NCI-H345 treated with DMSO at 0.1 percent for 48 hours (cell line): ENCODE results near the gene DUSP16.

Experiments used
- DNase-seq: peaks from one replicate; lab custom pipeline; 2025; ENCODE audit not compliant: unreplicated experiment; lab: John Stamatoyannopoulos, UW

The DUSP16 gene

GRCh38 chr12:12445882-12446181, 116.8 kb downstream of the DUSP16 start:
- DNase-seq, result no peak

DNA sequence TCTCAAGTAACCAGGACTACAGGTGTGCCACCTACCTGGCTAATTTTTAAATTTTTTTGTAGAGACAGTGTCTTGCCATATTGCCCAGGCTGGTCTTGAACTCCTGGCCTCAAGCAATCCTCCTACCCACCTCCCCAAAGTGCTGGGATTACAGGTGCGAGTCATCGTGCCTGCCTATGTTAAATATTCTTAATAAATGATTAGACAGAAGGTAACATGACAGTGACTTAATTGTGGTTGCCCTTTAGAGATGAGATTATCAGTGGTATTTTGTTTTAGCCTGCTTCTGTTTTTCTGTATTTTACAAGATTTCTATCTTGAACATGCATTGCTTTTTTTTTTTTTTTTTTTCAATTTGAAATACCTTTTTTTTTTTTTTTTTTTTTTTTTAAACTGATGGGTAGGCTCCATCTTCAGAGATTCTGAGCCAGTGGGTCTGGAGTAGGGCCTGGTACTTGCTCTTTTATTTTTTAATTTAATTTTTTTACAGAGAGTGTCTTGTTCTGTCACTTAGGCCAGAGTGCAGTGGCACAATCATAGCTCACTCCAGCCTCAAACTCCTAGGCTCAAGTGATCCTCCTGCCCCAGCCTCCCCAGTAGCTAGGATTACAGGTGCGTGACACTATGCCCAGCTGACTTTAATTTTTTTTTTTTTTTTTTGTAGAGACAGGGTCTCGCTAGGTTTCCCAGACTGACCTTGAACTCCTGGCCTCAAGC, 117.3 kb downstream of the DUSP16 start:
- no peak for DNase-seq

DNA sequence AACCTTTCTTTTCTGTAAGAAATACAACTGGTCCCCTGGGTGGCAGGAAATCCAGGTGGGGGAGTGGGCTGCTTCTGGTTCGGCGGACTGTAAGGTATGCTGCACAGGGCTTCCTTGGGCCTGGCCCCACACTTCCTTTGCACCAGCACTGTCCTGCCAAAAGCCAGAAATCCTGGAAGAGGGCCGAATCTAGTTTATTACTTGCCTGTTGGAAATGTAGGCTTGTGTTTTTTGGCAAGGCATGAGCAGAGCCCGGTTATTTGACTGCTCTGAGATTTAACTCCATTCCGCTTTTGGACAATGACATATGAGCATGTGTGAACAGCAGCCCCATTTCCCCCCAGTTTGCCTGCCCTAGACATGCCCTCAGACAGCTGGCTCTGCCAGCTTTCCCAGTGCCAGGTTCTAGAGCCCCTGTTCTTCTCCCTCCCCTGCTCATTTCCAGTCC, 119.2 kb downstream of the DUSP16 start:
- DNase-seq, result no peak

DNA sequence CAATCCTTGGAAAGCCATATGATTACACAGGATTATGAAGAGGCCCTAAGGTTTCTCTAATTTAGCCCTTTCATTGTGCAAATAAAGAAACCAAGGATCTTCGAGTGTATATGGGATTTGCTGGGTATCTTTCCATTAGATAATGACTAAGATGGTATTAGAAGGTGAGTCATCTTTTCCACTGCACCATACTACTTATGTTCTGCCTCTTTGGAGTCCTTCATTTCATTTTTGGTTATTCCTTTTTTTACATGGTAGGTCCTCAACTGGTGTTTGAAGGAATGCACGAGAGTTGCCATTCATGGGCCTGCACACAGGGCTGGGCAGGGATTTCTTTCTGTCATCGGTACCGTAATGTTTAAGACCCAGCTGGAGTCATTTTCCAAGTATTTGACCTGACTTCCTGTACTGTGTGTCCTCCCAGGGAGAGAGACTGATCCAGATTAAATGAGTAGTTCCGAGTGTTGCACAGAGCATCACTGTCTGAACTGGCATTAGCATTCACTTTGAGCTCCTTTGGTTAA, 120.1 kb downstream of the DUSP16 start:
- no peak for DNase-seq

GRCh38 chr12:12441843-12442461, 120.7 kb downstream of the DUSP16 start:
- no peak for DNase-seq

DNA sequence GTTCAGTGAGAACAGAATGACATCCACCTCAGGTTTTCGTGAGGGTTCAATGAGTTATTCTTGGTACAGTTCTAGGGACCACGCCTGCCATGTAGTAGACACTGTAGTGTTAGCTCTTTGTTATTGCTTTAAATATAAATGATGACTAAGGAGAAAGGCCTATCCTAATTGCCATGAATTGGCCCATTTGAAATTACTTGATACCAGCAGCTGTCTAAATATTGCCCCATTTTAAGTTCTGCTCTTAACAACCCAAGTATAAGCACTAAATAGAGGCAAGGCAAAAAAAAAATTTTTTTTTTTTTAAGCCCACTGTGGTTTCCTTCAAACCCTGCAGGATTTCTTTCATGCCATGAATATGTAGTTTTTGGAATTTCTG, 121.2 kb downstream of the DUSP16 start:
- DNase-seq, result no peak

DNA sequence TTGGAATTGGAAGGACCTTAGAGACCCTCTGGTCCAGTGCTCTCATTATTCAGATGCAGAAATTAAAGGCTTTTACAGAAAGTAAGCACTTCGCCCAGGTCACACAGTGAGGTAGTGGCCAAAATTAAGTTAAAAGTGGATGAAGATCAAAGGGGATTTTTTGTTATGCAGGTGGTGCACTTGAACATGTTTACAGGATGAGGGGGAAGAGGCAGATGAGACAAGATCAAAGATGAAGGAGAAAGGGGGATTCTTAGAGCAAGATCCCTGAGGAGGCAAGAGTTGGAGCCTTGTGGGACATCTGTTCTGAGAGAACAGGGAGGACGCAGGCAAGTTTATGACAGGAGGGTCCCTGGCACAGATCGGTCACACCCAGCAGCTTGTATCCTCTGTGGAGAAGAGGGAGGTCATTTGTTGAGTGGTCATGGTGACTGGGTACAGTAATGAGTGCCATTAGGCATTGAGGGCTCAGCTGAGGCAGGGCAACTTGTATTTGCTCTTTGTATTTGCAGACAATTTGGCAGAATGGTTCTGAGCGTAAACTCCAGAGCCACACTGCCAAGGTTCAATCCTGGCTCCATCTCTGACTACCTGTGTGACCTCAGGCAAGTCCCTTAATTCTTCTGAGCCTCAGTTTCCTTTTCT, 121.8 kb downstream of the DUSP16 start:
- no peak for DNase-seq

- no peak for DNase-seq
Observed at GRCh38 chr12:12439636-12440035, 123.0 kb downstream of the DUSP16 start.

- no peak for DNase-seq
Observed at GRCh38 chr12:12436831-12437345, 125.8 kb downstream of the DUSP16 start.

DNA sequence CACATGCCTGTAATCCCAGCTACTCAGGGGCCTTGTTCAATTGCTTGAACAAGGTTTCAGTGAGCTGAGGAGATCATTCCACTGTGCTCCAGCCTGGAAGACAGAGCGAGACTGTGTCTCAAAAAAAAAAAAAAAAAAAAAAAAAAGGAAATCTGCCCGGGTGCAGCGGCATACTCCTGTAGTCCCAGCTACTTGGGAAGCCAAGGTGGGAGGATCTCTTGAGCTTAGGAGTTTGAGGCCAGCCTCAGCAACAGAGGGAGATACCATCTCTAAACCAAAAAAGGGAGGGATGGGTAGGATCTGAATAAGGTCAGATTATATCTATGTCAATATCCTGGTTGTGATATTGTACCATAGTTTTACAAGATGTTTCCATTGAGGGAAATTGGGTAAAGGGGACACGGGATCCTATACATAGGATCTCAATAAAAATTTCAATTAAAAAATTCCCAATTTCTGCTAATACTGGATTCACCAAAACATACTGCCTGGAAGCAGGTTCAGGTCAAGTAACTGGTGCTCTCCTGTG, 129.4 kb downstream of the DUSP16 start:
- no peak for DNase-seq

DNA sequence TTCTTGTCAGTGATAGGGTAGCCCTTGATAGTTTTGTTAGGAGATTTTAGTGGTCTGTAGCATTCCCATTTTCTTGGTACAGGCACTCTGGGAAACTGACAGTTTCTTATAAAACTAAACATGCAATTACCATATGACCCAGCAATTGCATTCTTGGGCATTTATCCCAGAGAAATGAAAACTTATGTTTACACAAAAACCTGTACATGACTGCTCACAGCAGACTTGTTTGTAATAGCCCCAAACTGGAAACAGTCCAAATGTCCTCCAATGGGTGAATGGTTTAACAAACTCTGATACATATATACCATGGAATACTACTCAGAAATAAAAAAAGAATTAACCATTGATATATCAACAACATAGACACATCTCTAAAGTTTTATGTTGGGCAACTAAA, 130.3 kb downstream of the DUSP16 start:
- no peak for DNase-seq

DNA sequence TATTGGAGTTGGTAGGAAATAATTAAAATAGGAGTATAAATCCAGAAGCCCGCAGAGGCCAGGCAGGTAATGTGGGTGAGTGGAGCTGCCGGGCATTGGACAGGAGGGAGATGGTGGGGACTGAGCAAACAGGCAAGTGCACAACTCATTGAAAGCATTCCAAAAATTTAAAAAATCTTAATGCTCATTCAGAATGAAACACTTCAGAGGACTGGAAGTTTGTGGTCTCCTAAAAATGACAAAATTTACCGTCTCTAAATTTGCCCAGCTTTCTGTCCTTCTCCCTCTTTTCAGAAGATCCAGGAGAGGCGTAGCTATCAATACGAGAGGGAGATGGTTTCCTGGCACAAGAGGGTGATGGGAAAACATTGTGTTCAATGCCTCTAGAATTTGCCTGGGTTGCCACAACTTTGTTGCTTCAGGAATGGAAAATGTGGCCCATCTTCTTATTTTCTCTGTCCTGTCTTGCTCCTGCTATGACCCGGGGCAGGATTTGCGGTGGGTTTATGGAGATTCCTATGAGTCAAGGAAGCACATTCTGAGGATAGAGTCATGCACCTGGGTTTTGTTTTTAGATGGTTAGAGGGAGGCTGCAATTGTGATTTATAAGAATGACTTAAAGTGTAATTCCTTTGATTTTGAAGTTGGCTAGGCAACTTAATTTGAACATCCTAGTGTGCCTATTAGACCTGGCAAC, 133.6 kb downstream of the DUSP16 start:
- no peak for DNase-seq

DNA sequence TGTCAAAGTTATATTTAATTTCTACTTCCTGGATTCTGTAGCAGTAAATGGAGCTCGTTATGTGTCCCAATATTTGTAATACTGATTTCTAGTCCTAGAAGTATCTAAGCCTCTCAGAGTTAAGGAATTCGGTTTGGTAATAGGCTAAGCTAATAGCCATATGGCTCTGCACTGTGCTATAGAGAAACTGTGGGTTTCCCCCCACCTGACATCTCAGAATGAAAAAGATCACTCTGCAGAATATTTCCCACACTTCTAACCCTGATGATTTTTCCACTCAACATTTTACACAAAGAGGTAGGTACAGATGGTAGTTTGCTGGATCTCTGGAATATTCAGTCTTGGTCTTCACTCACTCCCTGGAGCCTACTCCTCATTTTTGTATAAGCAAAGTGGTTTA, 134.6 kb downstream of the DUSP16 start:
- DNase-seq, result no peak

DNA sequence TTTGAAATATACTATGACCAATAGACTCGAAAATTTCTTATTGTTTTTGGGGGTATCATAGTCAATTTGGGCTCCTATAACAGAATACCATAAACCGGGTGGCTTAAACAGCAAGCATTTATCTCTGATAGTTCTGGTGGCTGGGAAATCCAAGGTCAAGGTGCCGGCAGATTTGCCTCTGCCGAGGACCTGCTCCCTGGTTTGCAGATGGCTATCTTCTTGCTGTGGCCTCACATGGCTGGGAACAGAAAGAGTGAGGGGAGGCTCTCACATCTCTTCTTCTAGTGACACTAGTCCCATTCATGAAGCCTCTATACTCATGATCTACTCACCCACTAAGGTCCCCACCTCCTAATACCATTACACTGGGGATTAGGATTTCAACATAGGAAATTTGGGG, 135.1 kb downstream of the DUSP16 start:
- DNase-seq, result no peak

DNA sequence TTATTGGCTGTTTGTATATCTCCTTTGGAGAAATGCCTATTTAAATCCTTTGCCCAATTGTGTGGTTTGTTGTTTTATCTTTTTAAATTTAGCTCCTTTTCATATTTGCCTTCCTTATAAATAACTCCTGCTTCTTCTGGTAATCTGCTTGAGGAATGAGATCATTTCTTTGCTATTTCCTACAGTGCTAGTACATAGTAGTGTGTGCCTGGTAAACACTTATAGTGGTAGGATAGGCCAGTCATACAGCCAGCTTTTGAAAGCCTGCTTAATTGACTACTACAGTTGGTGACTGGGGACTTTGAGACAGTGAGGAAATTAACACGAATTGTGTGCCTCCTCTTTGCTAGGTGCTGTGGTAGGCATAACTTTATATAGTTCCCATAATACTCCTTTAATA, 137.0 kb downstream of the DUSP16 start:
- no peak for DNase-seq

- DNase-seq, result no peak
Observed at GRCh38 chr12:12425001-12425400, 137.7 kb downstream of the DUSP16 start.
